ENCODE data around the gene DCUN1D3.
"Not testable (repeated sequence)": the region's sequence is repeated elsewhere in the genome, so short reads cannot be mapped to it uniquely, and the experiment has no call there.

The DCUN1D3 gene

GRCh38 chr16:20946015-20946629 lies 46.0 kb upstream of the DCUN1D3 start:
- TF ChIP-seq EZH2phosphoT487 (conservative IDR thresholded peaks at IDR 0.05; ENCODE audit: low read length) (no peak), CTCF (IDR thresholded peaks at IDR 0.05; ENCODE audit: insufficient read depth, low read length, poor library complexity, severe bottlenecking) (no peak)
- Histone ChIP-seq H3K4me3 (ENCODE audit: insufficient read depth, low read length, poor library complexity, severe bottlenecking) (no peak overlapping the region), H3K9me2 (replicated peaks; ENCODE audit: insufficient read depth, low read length) (no peaks in the 10 kb centered on the region), H3K27ac (ENCODE audit: low read depth, low read length) (no peak overlapping the region), H3K36me3 (ENCODE audit: low read length) (no peaks in the 10 kb centered on the region), H3K4me2 (ENCODE audit: low read depth, low read length, poor library complexity, severe bottlenecking) (no peak overlapping the region), H3F3A (ENCODE audit: insufficient read depth) (no peaks in the 10 kb centered on the region), H3K79me2 (ENCODE audit: insufficient read depth, low read length) (no peaks in the 10 kb centered on the region), H4K20me1 (ENCODE audit: low read depth, low read length) (no peaks in the 10 kb centered on the region), H3K27me3 (ENCODE audit: low read length) (no peaks in the 10 kb centered on the region), H2AFZ (ENCODE audit: low read depth, low read length, severe bottlenecking) (no peak overlapping the region), H3K9ac (ENCODE audit: low read length) (no peak overlapping the region), H3K9me3 (ENCODE audit: insufficient read depth, low read length) (no peaks in the 10 kb centered on the region)

GRCh38 chr16:20945575-20945875 lies 45.4 kb upstream of the DCUN1D3 start:
- not testable (repeated sequence) for H4K20me1 ChIP-seq (ENCODE audit: low read depth, low read length); H3K4me3 ChIP-seq (ENCODE audit: insufficient read depth, low read length, poor library complexity, severe bottlenecking); H3K79me2 ChIP-seq (ENCODE audit: insufficient read depth, low read length); H2AFZ ChIP-seq (ENCODE audit: low read depth, low read length, severe bottlenecking); H3K9me2 ChIP-seq (replicated peaks; ENCODE audit: insufficient read depth, low read length); H3K27me3 ChIP-seq (ENCODE audit: low read length); H3K27ac ChIP-seq (ENCODE audit: low read depth, low read length); H3K9me3 ChIP-seq (ENCODE audit: insufficient read depth, low read length); H3K9ac ChIP-seq (ENCODE audit: low read length); H3K36me3 ChIP-seq (ENCODE audit: low read length); H3F3A ChIP-seq (ENCODE audit: insufficient read depth); H3K4me2 ChIP-seq (ENCODE audit: low read depth, low read length, poor library complexity, severe bottlenecking)

- H3K9me3 ChIP-seq (ENCODE audit: insufficient read depth, low read length): no peaks in the 10 kb centered on the region
- TF ChIP-seq EZH2phosphoT487 (conservative IDR thresholded peaks at IDR 0.05; ENCODE audit: low read length): no peak
- peak; percentile 31 for TF ChIP-seq CTCF (IDR thresholded peaks at IDR 0.05; ENCODE audit: insufficient read depth, low read length, poor library complexity, severe bottlenecking)
- no peaks in the 10 kb centered on the region for H3K79me2 ChIP-seq (ENCODE audit: insufficient read depth, low read length)
- H3K36me3 ChIP-seq (ENCODE audit: low read length): no peaks in the 10 kb centered on the region
- no peak overlapping the region for H3K27ac ChIP-seq (ENCODE audit: low read depth, low read length)
- no peaks in the 10 kb centered on the region for H3K9me2 ChIP-seq (replicated peaks; ENCODE audit: insufficient read depth, low read length)
- no peak overlapping the region for H3K9ac ChIP-seq (ENCODE audit: low read length)
- H3K4me3 ChIP-seq (ENCODE audit: insufficient read depth, low read length, poor library complexity, severe bottlenecking): no peak overlapping the region
- H3K27me3 ChIP-seq (ENCODE audit: low read length): no peaks in the 10 kb centered on the region
- H2AFZ ChIP-seq (ENCODE audit: low read depth, low read length, severe bottlenecking): no peak overlapping the region
- no peak overlapping the region for H3K4me2 ChIP-seq (ENCODE audit: low read depth, low read length, poor library complexity, severe bottlenecking)
- H3F3A ChIP-seq (ENCODE audit: insufficient read depth): no peaks in the 10 kb centered on the region
- H4K20me1 ChIP-seq (ENCODE audit: low read depth, low read length): no peaks in the 10 kb centered on the region
These were observed 44.9 kb upstream of the DCUN1D3 start for GRCh38 chr16:20944861-20945574.

GRCh38 chr16:20942256-20942655 lies 42.1 kb upstream of the DCUN1D3 start:
- Histone ChIP-seq H3K27ac (ENCODE audit: low read depth, low read length) (no peak overlapping the region), H3K4me3 (ENCODE audit: insufficient read depth, low read length, poor library complexity, severe bottlenecking) (no peak overlapping the region), H3K79me2 (ENCODE audit: insufficient read depth, low read length) (no peaks in the 10 kb centered on the region), H3K4me2 (ENCODE audit: low read depth, low read length, poor library complexity, severe bottlenecking) (no peak overlapping the region), H3K9ac (ENCODE audit: low read length) (no peak overlapping the region), H3K9me3 (ENCODE audit: insufficient read depth, low read length) (no peaks in the 10 kb centered on the region), H3K27me3 (ENCODE audit: low read length) (no peaks in the 10 kb centered on the region), H4K20me1 (ENCODE audit: low read depth, low read length) (no peaks in the 10 kb centered on the region), H3K36me3 (ENCODE audit: low read length) (no peaks in the 10 kb centered on the region), H3K9me2 (replicated peaks; ENCODE audit: insufficient read depth, low read length) (no peaks in the 10 kb centered on the region), H2AFZ (ENCODE audit: low read depth, low read length, severe bottlenecking) (no peak overlapping the region), H3F3A (ENCODE audit: insufficient read depth) (no peaks in the 10 kb centered on the region)
- TF ChIP-seq CTCF (IDR thresholded peaks at IDR 0.05; ENCODE audit: insufficient read depth, low read length, poor library complexity, severe bottlenecking) (no peak), EZH2phosphoT487 (conservative IDR thresholded peaks at IDR 0.05; ENCODE audit: low read length) (no peak)

All from SU-DHL-6 (cell line).